Body of pancreas (tissue), 4 donors: ENCODE results near the gene NES. TPM values are rescaled to one million over a fixed set of nuclear protein-coding genes. Genes with fewer than 3 reads are reported as not detected.
A peak's percentile ranks its signal among the peaks of the same experiment; 100 is the strongest.

Experiments used
- ATAC-seq: fragments of 150-250 bp; one replicate; pipeline ENCODE4 v1.9.1; 2016
- DNase-seq, 4 donors: peaks; one replicate each; pipeline ENCODE4 v3.0.0-alpha.2; 2019
- H3K27ac ChIP-seq, 4 donors: fragments of 200-600 bp; sonication (generic); 1 replicate in 3 of 4; 2 replicates in 1 of 4; pipeline versions ENCODE4 v1.5.1 to v1.6.1; 2016 to 2019; ENCODE audit warnings: mild to moderate bottlenecking in 1 of 4, mixed read lengths in 1 of 4, moderate library complexity in 1 of 4
- H3K27me3 ChIP-seq, 2 donors: fragments of 200-600 bp; sonication (generic); one replicate each; pipeline ENCODE4 v1.6.0; 2016; ENCODE audit warnings: mild to moderate bottlenecking in 1 of 2
- H3K36me3 ChIP-seq, 2 donors: fragments of 200-600 bp; sonication (generic); replicated peaks in 1 of 2; 2 replicates each; pipeline ENCODE4 v1.5.1; 2016; ENCODE audit warnings: low read depth in 2 of 2; ENCODE audit not compliant: insufficient read depth in 1 of 2
- H3K4me1 ChIP-seq: fragments of 200-600 bp; sonication (generic); one replicate; pipeline ENCODE4 v1.6.0; 2016
- H3K4me3 ChIP-seq, 2 donors: fragments of 200-600 bp; sonication (generic); 1 replicate in 1 of 2; 2 replicates in 1 of 2; pipeline ENCODE4 v1.5.1; 2016 to 2019
- H3K9me3 ChIP-seq, 3 donors: fragments of 200-600 bp; sonication (generic); 1 replicate in 2 of 3; 2 replicates in 1 of 3; pipeline ENCODE4 v1.5.1; 2016
- POLR2A ChIP-seq, 3 donors: fragments of 450-650 bp; IDR thresholded peaks; one replicate each; pipeline ENCODE4 v1.6.1; 2016; ENCODE audit warnings: antibody characterized with exemption in 3 of 3, mild to moderate bottlenecking in 2 of 3
- WGBS, 2 donors: methylation state at CpG; one replicate each; pipeline ENCODE4 v1.1.5; 2017; 5-methylcytosine and 5-hydroxymethylcytosine counted together
- intact Hi-C: fragments of 100-400 bp; cut with DNase I; formaldehyde crosslinking; loops from one replicate; pipeline ENCODE4 v1.15.1; 2023
- total RNA-seq, 2 donors: library from RNA; depleted of rRNA; stranded (reverse); fragments of >200 nt; gene quantifications; one replicate each; pipeline ENCODE4 v1.1.0, GENCODE V29; 2016
- TF ChIP-seq, protein P1 (sequence below), 7 experiments: fragments of 450-650 bp in 4 of 7; fragments of 200-600 bp in 3 of 7; sonication (generic) in 3 of 7; IDR thresholded peaks; one replicate each; pipeline ENCODE4 v1.5.1; 2016 to 2019; ENCODE audit warnings: antibody characterized with exemption in 7 of 7

The NES gene
- total RNA-seq, 2 donors from 2014 or later = 4.2 to 12.2 TPM

DNA sequence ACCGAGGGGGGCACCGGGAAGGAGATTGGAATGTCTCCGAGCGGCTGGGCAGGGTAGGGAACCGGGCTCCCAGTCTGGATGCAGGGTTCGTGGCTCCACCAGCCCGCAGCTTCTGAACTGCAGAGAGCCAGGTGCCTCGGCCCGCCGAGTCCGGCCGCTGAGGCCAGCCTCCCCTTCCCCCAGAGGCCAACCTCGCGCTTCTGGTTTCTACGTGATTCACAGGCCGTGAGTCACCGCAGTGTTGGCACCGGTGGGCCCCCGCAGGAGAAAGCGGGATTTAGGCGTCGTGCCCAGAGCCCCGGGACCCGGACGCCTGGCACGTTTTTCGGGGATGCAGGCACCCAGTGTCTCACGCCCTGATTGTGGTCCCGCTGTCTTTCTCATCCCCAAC is 27.7 kb upstream of the NES start:
- Histone ChIP-seq H3K27me3 (peaks cover 0 to 6% of the 10 kb centered on the region in 2 donors), H3K36me3 (no peaks in the 10 kb centered on the region), H3K4me1 (peaks cover 37% of the 10 kb centered on the region), H3K9me3 (no peaks in the 10 kb centered on the region), H3K4me3 (no peak overlapping the region), H3K27ac (no peak overlapping the region)
- DNase-seq (peak; percentile 50 to 82 (median 63)), ATAC-seq (peak; percentile 50)
- intact Hi-C loops = no loop called here
- TF ChIP-seq, protein P1, sequence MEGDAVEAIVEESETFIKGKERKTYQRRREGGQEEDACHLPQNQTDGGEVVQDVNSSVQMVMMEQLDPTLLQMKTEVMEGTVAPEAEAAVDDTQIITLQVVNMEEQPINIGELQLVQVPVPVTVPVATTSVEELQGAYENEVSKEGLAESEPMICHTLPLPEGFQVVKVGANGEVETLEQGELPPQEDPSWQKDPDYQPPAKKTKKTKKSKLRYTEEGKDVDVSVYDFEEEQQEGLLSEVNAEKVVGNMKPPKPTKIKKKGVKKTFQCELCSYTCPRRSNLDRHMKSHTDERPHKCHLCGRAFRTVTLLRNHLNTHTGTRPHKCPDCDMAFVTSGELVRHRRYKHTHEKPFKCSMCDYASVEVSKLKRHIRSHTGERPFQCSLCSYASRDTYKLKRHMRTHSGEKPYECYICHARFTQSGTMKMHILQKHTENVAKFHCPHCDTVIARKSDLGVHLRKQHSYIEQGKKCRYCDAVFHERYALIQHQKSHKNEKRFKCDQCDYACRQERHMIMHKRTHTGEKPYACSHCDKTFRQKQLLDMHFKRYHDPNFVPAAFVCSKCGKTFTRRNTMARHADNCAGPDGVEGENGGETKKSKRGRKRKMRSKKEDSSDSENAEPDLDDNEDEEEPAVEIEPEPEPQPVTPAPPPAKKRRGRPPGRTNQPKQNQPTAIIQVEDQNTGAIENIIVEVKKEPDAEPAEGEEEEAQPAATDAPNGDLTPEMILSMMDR (IDR thresholded peaks at IDR 0.05) = no peak
- TF ChIP-seq POLR2A (IDR thresholded peaks at IDR 0.05) = peak in 1 of 3 donors; percentile 7
- 3 to 7% methylated on average over 17 to 29 of the region's 29 CpGs for WGBS, 2 donors

DNA sequence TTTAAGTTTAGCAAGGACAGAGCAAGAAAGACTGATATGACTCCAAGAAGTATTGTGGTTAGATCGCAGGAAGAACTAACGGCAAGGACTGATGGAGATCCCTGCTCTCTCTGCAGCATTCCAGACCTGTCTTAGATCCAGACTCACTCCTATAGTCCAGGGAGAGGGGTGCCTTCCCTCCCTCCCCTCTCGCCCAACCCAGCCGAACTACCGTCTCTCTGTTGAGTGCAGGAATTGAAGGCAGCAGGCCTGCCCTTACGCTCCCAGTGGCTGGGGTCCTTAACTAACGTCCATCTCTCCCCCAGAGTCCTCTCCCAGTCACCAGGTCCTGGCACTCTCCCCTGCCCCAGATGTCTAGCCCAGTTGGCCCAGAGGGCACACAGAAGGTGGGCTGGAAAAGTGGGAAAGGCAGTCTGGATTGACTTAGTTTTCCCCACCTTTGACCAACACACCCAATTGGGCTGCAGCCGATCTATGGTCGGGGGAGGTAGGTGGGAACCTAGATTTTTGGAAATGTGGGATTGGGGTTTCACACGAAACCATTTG is 27.0 kb upstream of the NES start:
- H3K4me1 ChIP-seq = peaks cover 32% of the 10 kb centered on the region
- 53% methylated on average over 8 to 10 of the region's 10 CpGs for WGBS, 2 donors
- no peak for DNase-seq
- no peak for ATAC-seq
- no peak for TF ChIP-seq POLR2A (IDR thresholded peaks at IDR 0.05)
- TF ChIP-seq, protein P1 (IDR thresholded peaks at IDR 0.05) = no peak
- H3K4me3 ChIP-seq = no peak overlapping the region
- no peak overlapping the region for H3K27ac ChIP-seq
- peaks cover 0 to 6% of the 10 kb centered on the region in 2 donors for H3K27me3 ChIP-seq
- no peaks in the 10 kb centered on the region for H3K9me3 ChIP-seq
- intact Hi-C loops = no loop called here
- H3K36me3 ChIP-seq = no peaks in the 10 kb centered on the region

DNA sequence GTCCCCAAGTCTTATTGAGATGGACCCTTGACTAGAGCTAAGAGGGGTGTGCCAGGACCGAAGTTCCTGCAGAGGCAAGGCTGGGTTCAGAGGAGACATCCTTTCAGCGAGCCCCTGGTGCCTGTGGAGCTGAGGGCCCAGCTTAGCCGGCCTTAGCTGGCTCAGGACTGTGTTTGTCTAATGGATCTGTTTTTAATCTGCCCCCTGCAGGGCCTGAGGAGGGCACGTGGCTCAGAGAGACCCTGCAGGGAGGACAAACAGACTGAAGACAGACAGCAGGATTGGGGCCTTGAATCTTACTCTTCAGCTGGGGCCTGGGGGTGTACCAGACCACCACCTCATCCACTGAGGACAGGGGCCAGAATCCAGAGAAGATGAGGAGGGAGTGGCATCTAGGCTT is 26.5 kb upstream of the NES start:
- TF ChIP-seq POLR2A (IDR thresholded peaks at IDR 0.05) = no peak
- TF ChIP-seq, protein P1 (IDR thresholded peaks at IDR 0.05) = no peak
- ATAC-seq = no peak
- Histone ChIP-seq H3K27ac (no peak overlapping the region), H3K4me1 (peaks cover 32% of the 10 kb centered on the region), H3K27me3 (peaks cover 0 to 6% of the 10 kb centered on the region in 2 donors), H3K4me3 (no peak overlapping the region), H3K9me3 (no peaks in the 10 kb centered on the region), H3K36me3 (no peaks in the 10 kb centered on the region)
- intact Hi-C loops = no loop called here
- WGBS, 2 donors = 25 to 30% methylated on average over 2 to 4 of the region's 4 CpGs
- no peak for DNase-seq

DNA sequence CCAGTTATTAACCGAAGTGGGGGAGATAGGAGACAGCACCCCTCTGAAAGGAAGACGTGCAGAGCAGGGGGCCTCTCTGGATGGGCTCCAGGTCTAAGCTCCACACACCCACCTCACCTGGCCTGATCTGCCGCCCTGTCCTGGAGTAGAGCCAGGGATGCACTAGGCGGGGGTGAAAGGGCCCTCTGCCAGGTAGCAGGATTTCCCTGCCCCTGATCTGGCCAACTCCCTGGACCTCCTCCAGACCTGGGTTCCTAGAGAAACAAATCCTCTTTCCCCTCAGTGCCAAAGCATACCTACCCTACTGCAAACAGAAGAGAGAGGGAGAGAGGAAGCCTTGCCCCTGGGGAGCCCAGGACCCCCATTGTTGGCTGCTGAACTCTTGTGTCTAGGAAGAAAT is 26.1 kb upstream of the NES start:
- Histone ChIP-seq H3K4me1 (peaks cover 32% of the 10 kb centered on the region), H3K36me3 (no peaks in the 10 kb centered on the region), H3K4me3 (no peak overlapping the region), H3K27ac (no peak overlapping the region), H3K9me3 (no peaks in the 10 kb centered on the region), H3K27me3 (peaks cover 0 to 6% of the 10 kb centered on the region in 2 donors)
- TF ChIP-seq POLR2A (IDR thresholded peaks at IDR 0.05) = no peak
- TF ChIP-seq, protein P1 (IDR thresholded peaks at IDR 0.05) = no peak
- DNase-seq (no peak), ATAC-seq (no peak)
- intact Hi-C loops = no loop called here
- WGBS, 2 donors = 36 to 45% methylated on average over 4 of the region's 4 CpGs
